ENCODE data around the gene TFF3. TPM values are rescaled to one million over a fixed set of nuclear protein-coding genes. Genes with fewer than 3 reads are reported as not detected.

TFF3 gene
- total RNA-seq, 4 donors from 2014 or later = 178 to 1,063 (median 636) TPM

GRCh38 chr21:42324896-42325295, 9.7 kb upstream of the TFF3 start:
- DNase-seq = no peak
- H3K36me3 ChIP-seq = no peaks in the 10 kb centered on the region
- H3K27ac ChIP-seq = no peak overlapping the region
- no peaks in the 10 kb centered on the region for H3K27me3 ChIP-seq
- peaks cover 0 to under 1% (median 0%) of the 10 kb centered on the region in 4 donors for H3K4me1 ChIP-seq
- no peaks in the 10 kb centered on the region for H3K9me3 ChIP-seq
- TF ChIP-seq POLR2A (IDR thresholded peaks at IDR 0.05) = no peak
- TF ChIP-seq, protein P1, sequence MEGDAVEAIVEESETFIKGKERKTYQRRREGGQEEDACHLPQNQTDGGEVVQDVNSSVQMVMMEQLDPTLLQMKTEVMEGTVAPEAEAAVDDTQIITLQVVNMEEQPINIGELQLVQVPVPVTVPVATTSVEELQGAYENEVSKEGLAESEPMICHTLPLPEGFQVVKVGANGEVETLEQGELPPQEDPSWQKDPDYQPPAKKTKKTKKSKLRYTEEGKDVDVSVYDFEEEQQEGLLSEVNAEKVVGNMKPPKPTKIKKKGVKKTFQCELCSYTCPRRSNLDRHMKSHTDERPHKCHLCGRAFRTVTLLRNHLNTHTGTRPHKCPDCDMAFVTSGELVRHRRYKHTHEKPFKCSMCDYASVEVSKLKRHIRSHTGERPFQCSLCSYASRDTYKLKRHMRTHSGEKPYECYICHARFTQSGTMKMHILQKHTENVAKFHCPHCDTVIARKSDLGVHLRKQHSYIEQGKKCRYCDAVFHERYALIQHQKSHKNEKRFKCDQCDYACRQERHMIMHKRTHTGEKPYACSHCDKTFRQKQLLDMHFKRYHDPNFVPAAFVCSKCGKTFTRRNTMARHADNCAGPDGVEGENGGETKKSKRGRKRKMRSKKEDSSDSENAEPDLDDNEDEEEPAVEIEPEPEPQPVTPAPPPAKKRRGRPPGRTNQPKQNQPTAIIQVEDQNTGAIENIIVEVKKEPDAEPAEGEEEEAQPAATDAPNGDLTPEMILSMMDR (IDR thresholded peaks at IDR 0.05) = no peak
- no peak overlapping the region for H3K4me3 ChIP-seq

DNA sequence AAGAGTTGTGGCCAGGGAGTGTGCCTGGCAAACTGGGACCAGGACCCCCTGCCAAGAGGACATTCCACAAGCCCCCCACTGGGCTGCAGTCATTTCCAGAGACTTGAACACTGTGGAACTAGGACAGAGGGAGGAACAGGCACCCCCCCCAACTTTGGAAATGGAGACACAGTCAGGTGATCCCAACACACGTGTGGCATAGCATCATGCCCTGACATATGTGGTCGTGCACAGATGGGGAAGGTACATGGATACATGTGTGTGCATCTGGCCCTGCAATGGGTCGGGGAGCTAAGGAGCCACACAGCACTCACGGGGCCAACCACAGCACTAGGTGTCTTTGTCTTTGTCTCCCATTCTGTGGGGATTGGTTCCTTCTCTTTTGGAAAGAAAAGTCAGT, 6.6 kb upstream of the TFF3 start:
- TF ChIP-seq, protein P1 (IDR thresholded peaks at IDR 0.05) = no peak
- TF ChIP-seq POLR2A (IDR thresholded peaks at IDR 0.05) = no peak
- Histone ChIP-seq H3K27me3 (no peaks in the 10 kb centered on the region), H3K36me3 (no peaks in the 10 kb centered on the region), H3K4me3 (no peak overlapping the region), H3K4me1 (peaks cover 0 to 8% (median 0%) of the 10 kb centered on the region in 4 donors), H3K27ac (no peak overlapping the region), H3K9me3 (no peaks in the 10 kb centered on the region)
- DNase-seq = no peak

DNA sequence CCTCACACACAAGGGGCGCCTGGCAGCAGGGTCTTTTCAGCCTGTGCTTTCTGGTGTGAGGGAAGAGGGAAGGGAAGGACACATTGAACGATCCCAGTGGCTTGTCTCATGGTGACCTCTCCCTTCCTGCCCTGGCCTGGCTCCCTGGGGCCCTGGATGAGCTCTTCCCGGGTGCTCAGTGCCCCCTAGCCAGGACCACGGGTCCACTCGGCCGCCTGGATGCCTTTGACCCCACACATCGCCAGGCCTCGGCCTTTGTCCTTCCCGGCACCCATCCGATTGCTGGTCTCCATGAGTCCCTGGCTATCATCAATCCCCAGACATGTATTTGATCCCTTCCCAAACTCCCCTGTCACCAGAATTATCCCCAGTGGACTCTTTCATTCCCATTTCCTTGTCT, 6.0 kb upstream of the TFF3 start:
- H3K27me3 ChIP-seq = no peaks in the 10 kb centered on the region
- H3K36me3 ChIP-seq = no peaks in the 10 kb centered on the region
- no peak overlapping the region for H3K27ac ChIP-seq
- DNase-seq = no peak
- peaks cover 0 to 8% (median 0%) of the 10 kb centered on the region in 4 donors for H3K4me1 ChIP-seq
- H3K9me3 ChIP-seq = no peaks in the 10 kb centered on the region
- TF ChIP-seq, protein P1 (IDR thresholded peaks at IDR 0.05) = no peak
- TF ChIP-seq POLR2A (IDR thresholded peaks at IDR 0.05) = no peak
- no peak overlapping the region for H3K4me3 ChIP-seq

GRCh38 chr21:42320791-42321190, 5.6 kb upstream of the TFF3 start:
- Histone ChIP-seq H3K27me3 (no peaks in the 10 kb centered on the region), H3K36me3 (no peaks in the 10 kb centered on the region), H3K4me3 (no peak overlapping the region), H3K9me3 (no peaks in the 10 kb centered on the region), H3K4me1 (peaks cover 0 to 8% (median 0%) of the 10 kb centered on the region in 4 donors), H3K27ac (no peak overlapping the region)
- DNase-seq = no peak
- TF ChIP-seq POLR2A (IDR thresholded peaks at IDR 0.05) = no peak
- TF ChIP-seq, protein P1 (IDR thresholded peaks at IDR 0.05) = no peak

DNA sequence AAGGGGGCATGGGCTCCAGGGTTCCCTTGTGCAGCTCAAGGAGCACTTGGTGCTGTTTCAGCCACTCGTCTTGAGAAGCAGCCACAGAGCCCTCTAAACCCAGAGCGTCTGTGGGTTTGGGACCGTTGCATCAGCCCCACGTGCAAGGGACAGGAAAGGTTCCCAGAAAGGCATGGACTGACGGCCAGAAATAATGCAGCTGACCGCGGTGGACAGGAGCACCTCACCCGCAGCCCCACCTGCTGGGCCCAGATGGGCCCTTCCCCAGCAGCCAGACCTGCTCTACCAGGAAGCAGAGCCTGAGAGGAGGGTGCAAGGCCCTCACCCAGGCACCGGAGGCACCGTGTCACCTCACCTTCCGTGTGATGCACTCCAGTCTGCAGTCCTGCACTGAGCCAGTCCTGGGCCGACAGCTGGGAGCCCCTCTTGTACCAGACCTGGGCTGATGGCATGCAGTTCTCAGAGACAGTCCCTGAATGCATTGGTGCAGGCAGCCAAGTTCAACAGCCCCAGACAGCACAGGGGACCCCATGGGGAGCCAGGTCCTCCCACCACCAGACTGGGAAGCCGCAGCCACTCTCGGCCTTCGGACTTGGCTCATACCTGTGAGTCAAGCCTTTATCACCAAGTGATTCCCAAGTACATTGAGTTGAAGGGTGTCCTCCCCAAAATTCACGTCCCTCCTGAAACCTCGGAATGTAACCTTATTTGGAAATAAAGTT, 4.8 kb upstream of the TFF3 start:
- DNase-seq = peak in 1 of 3 donors; percentile 53
- Histone ChIP-seq H3K27me3 (no peaks in the 10 kb centered on the region), H3K27ac (peak overlapping the region in 1 of 4 donors; percentile 52), H3K4me1 (peaks cover 0 to 8% (median 4%) of the 10 kb centered on the region in 4 donors), H3K9me3 (no peaks in the 10 kb centered on the region), H3K36me3 (no peaks in the 10 kb centered on the region), H3K4me3 (no peak overlapping the region)
- TF ChIP-seq, protein P1 (IDR thresholded peaks at IDR 0.05) = no peak
- TF ChIP-seq POLR2A (IDR thresholded peaks at IDR 0.05) = no peak

Measured in Peyer's patch (tissue), 4 donors.